Nephron progenitor cell (in vitro differentiated cells): Measurements from ENCODE around the gene PLCG2.

Experiments used
- DNase-seq: peaks from one replicate; pipeline ENCODE4 v3.0.0; 2021
- H3K27ac Mint-ChIP-seq: 2 replicates; pipeline ENCODE4 v1.8.0; 2021; ENCODE audit warnings: mild to moderate bottlenecking, moderate library complexity, mixed read lengths
- H3K27me3 Mint-ChIP-seq: 2 replicates; pipeline ENCODE4 v1.8.0; 2021; ENCODE audit warnings: mild to moderate bottlenecking, low read depth, mixed read lengths; ENCODE audit not compliant: poor library complexity
- H3K36me3 Mint-ChIP-seq: 2 replicates; pipeline ENCODE4 v1.8.0; 2021; ENCODE audit warnings: low read depth, mixed read lengths
- H3K4me1 Mint-ChIP-seq: 2 replicates; pipeline ENCODE4 v1.8.0; 2021; ENCODE audit warnings: mixed read lengths
- H3K4me3 Mint-ChIP-seq: 2 replicates; pipeline ENCODE4 v1.8.0; 2021; ENCODE audit warnings: mild to moderate bottlenecking, moderate library complexity, mixed read lengths
- H3K9me3 Mint-ChIP-seq: 2 replicates; pipeline ENCODE4 v1.8.0; 2021; ENCODE audit warnings: mild to moderate bottlenecking, moderate library complexity, mixed read lengths
- CTCF ChIP-seq: fragments of 200-600 bp; sonication (generic); IDR thresholded peaks from 2 replicates; pipeline ENCODE4 v1.5.0; 2021; ENCODE audit warnings: antibody characterized with exemption

Gene PLCG2

GRCh38 chr16:81823734-81824133 lies 44.6 kb downstream of the PLCG2 start:
- Mint-ChIP-seq H3K27ac (peak overlapping the region; percentile 91), H3K27me3 (peaks cover 9% of the 10 kb centered on the region)
- no peak for TF ChIP-seq CTCF

GRCh38 chr16:81826523-81826922 lies 47.4 kb downstream of the PLCG2 start:
- no peak overlapping the region for H3K27ac Mint-ChIP-seq
- no peaks in the 10 kb centered on the region for H3K36me3 Mint-ChIP-seq

More at GRCh38 chr16:81823734-81824133, 44.6 kb downstream of the PLCG2 start:
- DNase-seq: no peak
- H3K36me3 Mint-ChIP-seq: no peaks in the 10 kb centered on the region
- H3K4me1 Mint-ChIP-seq: peaks cover 47% of the 10 kb centered on the region
- H3K4me3 Mint-ChIP-seq: no peak overlapping the region
- H3K9me3 Mint-ChIP-seq: peaks cover 6% of the 10 kb centered on the region

GRCh38 chr16:81830845-81831540 lies 51.9 kb downstream of the PLCG2 start:
- Mint-ChIP-seq H3K4me3 (no peak overlapping the region), H3K4me1 (peaks cover 21% of the 10 kb centered on the region), H3K27me3 (peaks cover 16% of the 10 kb centered on the region), H3K27ac (no peak overlapping the region), H3K36me3 (no peaks in the 10 kb centered on the region), H3K9me3 (no peaks in the 10 kb centered on the region)
- no peak for DNase-seq
- no peak for TF ChIP-seq CTCF

More at GRCh38 chr16:81826523-81826922, 47.4 kb downstream of the PLCG2 start:
- no peak for TF ChIP-seq CTCF
- peaks cover 40% of the 10 kb centered on the region for H3K4me1 Mint-ChIP-seq
- H3K4me3 Mint-ChIP-seq: no peak overlapping the region
- peaks cover 14% of the 10 kb centered on the region for H3K27me3 Mint-ChIP-seq
- DNase-seq: no peak
- H3K9me3 Mint-ChIP-seq: peaks cover 6% of the 10 kb centered on the region

GRCh38 chr16:81831722-81832126 lies 52.6 kb downstream of the PLCG2 start:
- peaks cover 18% of the 10 kb centered on the region for H3K27me3 Mint-ChIP-seq
- peaks cover 22% of the 10 kb centered on the region for H3K4me1 Mint-ChIP-seq
- no peak for TF ChIP-seq CTCF
- H3K4me3 Mint-ChIP-seq: no peak overlapping the region
- no peaks in the 10 kb centered on the region for H3K9me3 Mint-ChIP-seq
- DNase-seq: no peak
- no peak overlapping the region for H3K27ac Mint-ChIP-seq
- H3K36me3 Mint-ChIP-seq: no peaks in the 10 kb centered on the region

GRCh38 chr16:81832801-81833547 lies 53.9 kb downstream of the PLCG2 start:
- Mint-ChIP-seq H3K4me3 (no peak overlapping the region), H3K9me3 (no peaks in the 10 kb centered on the region), H3K36me3 (no peaks in the 10 kb centered on the region), H3K27me3 (peaks cover 24% of the 10 kb centered on the region), H3K27ac (no peak overlapping the region), H3K4me1 (peaks cover 25% of the 10 kb centered on the region)
- TF ChIP-seq CTCF: no peak
- DNase-seq: no peak
